OCI-LY7 (cell line): ENCODE data around the gene LAMA3. TPM values are rescaled to one million over a fixed set of nuclear protein-coding genes. Genes with fewer than 3 reads are reported as not detected.

Experiments
- BruUV-seq: library from RNA; stranded (reverse); fragments of 400-500 nt; replicated peaks from 2 replicates; lab custom pipeline; 2021; lab: Mats Ljungman, UMichigan
- CTCF ChIA-PET: fragments of 300-600 bp; sonication (Branson Sonifier 250); formaldehyde crosslinking; loops from one replicate; lab custom pipeline; 2022; ENCODE audit warnings: antibody characterized with exemption; ENCODE audit not compliant: unreplicated experiment; lab: Charles Lee
- POLR2A ChIA-PET: fragments of 300-600 bp; sonication (Branson Sonifier 250); formaldehyde crosslinking; loops from one replicate; lab custom pipeline; 2022; ENCODE audit warnings: antibody characterized with exemption; lab: Charles Lee
- DNase-seq: peaks from one replicate; pipeline ENCODE4 v3.0.0-alpha.2; 2015; ENCODE audit warnings: low spot score
- H2AFZ ChIP-seq: fragments of 200-600 bp; sonication (generic), shearing (Covaris generic); 2 replicates; pipeline ENCODE4 v1.6.1; 2014; ENCODE audit warnings: mild to moderate bottlenecking, antibody characterized with exemption, low read length, moderate library complexity
- H3K27ac ChIP-seq: fragments of 200-600 bp; sonication (generic); 2 replicates; pipeline ENCODE4 v1.5.1; 2014; ENCODE audit warnings: mixed run types, low read depth, mild to moderate bottlenecking, moderate library complexity, low read length, inconsistent platforms; ENCODE audit not compliant: poor library complexity, severe bottlenecking
- H3K36me3 ChIP-seq: fragments of 200-600 bp; sonication (generic); 2 replicates; pipeline ENCODE4 v1.6.1; 2014; ENCODE audit warnings: mild to moderate bottlenecking, antibody characterized with exemption, low read length, moderate library complexity, mixed read lengths; ENCODE audit not compliant: insufficient read depth
- H3K4me1 ChIP-seq: fragments of 200-600 bp; sonication (generic); 2 replicates; pipeline ENCODE4 v1.5.1; 2014; ENCODE audit warnings: mild to moderate bottlenecking, low read length; ENCODE audit not compliant: insufficient read depth, poor library complexity, severe bottlenecking
- H3K4me2 ChIP-seq: fragments of 200-600 bp; sonication (generic); 2 replicates; pipeline ENCODE4 v1.6.1; 2014; ENCODE audit warnings: mild to moderate bottlenecking, low read length
- H3K4me3 ChIP-seq: fragments of 200-600 bp; sonication (generic); 2 replicates; pipeline ENCODE4 v1.5.1; 2014; ENCODE audit warnings: mild to moderate bottlenecking, low read depth, low read length; ENCODE audit not compliant: poor library complexity, severe bottlenecking
- H3K79me2 ChIP-seq: fragments of 200-600 bp; sonication (generic); 2 replicates; pipeline ENCODE4 v1.6.1; 2016; ENCODE audit warnings: low read depth, mild to moderate bottlenecking, low read length, moderate library complexity, mixed read lengths; ENCODE audit not compliant: insufficient read depth
- H3K9me2 ChIP-seq: fragments of 200-600 bp; sonication (generic); 2 replicates; pipeline ENCODE4 v1.6.1; 2016; ENCODE audit warnings: mild to moderate bottlenecking, low read length, mixed read lengths; ENCODE audit not compliant: insufficient read depth
- H3K9me3 ChIP-seq: fragments of 200-600 bp; sonication (generic); 2 replicates; pipeline ENCODE4 v1.6.1; 2014; ENCODE audit warnings: mild to moderate bottlenecking, mixed run types, low read length, mixed read lengths
- H4K20me1 ChIP-seq: fragments of 200-600 bp; sonication (generic); 2 replicates; pipeline ENCODE4 v1.6.1; 2014; ENCODE audit warnings: mild to moderate bottlenecking, antibody characterized with exemption, low read length, moderate library complexity, mixed read lengths; ENCODE audit not compliant: insufficient read depth
- CTCF ChIP-seq: fragments of 200-600 bp; sonication (generic); conservative IDR thresholded peaks from 2 replicates; pipeline ENCODE4 v1.5.1; 2014; ENCODE audit warnings: mild to moderate bottlenecking, antibody characterized with exemption, low read length, moderate library complexity, mixed read lengths
- EZH2phosphoT487 ChIP-seq: fragments of 200-600 bp; sonication (generic); IDR thresholded peaks from 2 replicates; pipeline ENCODE4 v1.6.1; 2018; ENCODE audit warnings: low read depth, borderline replicate concordance, mild to moderate bottlenecking, mixed run types, antibody characterized with exemption, low read length, moderate library complexity, mixed read lengths
- intact Hi-C: fragments of 100-400 bp; cut with micrococcal nuclease; formaldehyde crosslinking; loops from one replicate; pipeline ENCODE4 v1.10.0; 2022; ENCODE audit not compliant: unreplicated experiment
- total RNA-seq, 2 experiments: library from RNA; depleted of rRNA in 1 of 2; stranded (reverse); fragments of >200 nt in 1 of 2; shearing (Covaris generic) in 1 of 2; gene quantifications; 2 replicates each; pipeline ENCODE4 v1.2.3, GENCODE V29; 2014 to 2022

Gene LAMA3
- total RNA-seq, 2 experiments from 2014 or later = 0.16 to 1.6 TPM

- TF ChIP-seq CTCF (no peak), EZH2phosphoT487 (no peak)
- H3K36me3 ChIP-seq = no peaks in the 10 kb centered on the region
- no peaks in the 10 kb centered on the region for H3K4me1 ChIP-seq
- CTCF ChIA-PET = no interaction called here
- no TSS peak for BruUV-seq
- no peak overlapping the region for H3K4me2 ChIP-seq
- H2AFZ ChIP-seq = no peak overlapping the region
- H3K27ac ChIP-seq = no peak overlapping the region
- no peaks in the 10 kb centered on the region for H3K9me3 ChIP-seq
- H3K4me3 ChIP-seq = no peak overlapping the region
- H3K9me2 ChIP-seq = no peaks in the 10 kb centered on the region
- no peaks in the 10 kb centered on the region for H3K79me2 ChIP-seq
- POLR2A ChIA-PET = interaction anchor here (0.7 kb wide), 2 partner anchors 25 to 123 kb away, joined by 4 to 7 read pairs; no protein-coding TSS in a partner anchor
- DNase-seq = no peak
- no peaks in the 10 kb centered on the region for H4K20me1 ChIP-seq
- intact Hi-C loops = no loop called here
Measured at GRCh38 chr18:23718731-23719130, 29.5 kb downstream of the LAMA3 start.

- Histone ChIP-seq H4K20me1 (no peaks in the 10 kb centered on the region), H3K79me2 (no peaks in the 10 kb centered on the region), H3K27ac (no peak overlapping the region), H2AFZ (no peak overlapping the region), H3K36me3 (no peaks in the 10 kb centered on the region), H3K4me2 (no peak overlapping the region), H3K4me3 (no peak overlapping the region), H3K9me2 (no peaks in the 10 kb centered on the region), H3K4me1 (no peaks in the 10 kb centered on the region), H3K9me3 (no peaks in the 10 kb centered on the region)
- ChIA-PET CTCF (no interaction called here), POLR2A (interaction anchor here (0.7 kb wide), 2 partner anchors 25 to 122 kb away, joined by 4 to 7 read pairs; no protein-coding TSS in a partner anchor)
- no peak for DNase-seq
- TF ChIP-seq EZH2phosphoT487 (no peak), CTCF (no peak)
- intact Hi-C loops = no loop called here
- BruUV-seq = no TSS peak
Measured at GRCh38 chr18:23719634-23720201, 30.5 kb downstream of the LAMA3 start.

- no peaks in the 10 kb centered on the region for H3K36me3 ChIP-seq
- TF ChIP-seq CTCF (no peak), EZH2phosphoT487 (no peak)
- CTCF ChIA-PET = no interaction called here
Measured at GRCh38 chr18:23721696-23722480, 32.6 kb downstream of the LAMA3 start.

More at GRCh38 chr18:23721696-23722480, 32.6 kb downstream of the LAMA3 start:
- Histone ChIP-seq H3K4me2 (no peak overlapping the region), H3K4me1 (no peaks in the 10 kb centered on the region), H3K9me2 (no peaks in the 10 kb centered on the region), H3K79me2 (no peaks in the 10 kb centered on the region), H2AFZ (no peak overlapping the region), H3K4me3 (no peak overlapping the region), H3K27ac (no peak overlapping the region), H4K20me1 (no peaks in the 10 kb centered on the region), H3K9me3 (no peaks in the 10 kb centered on the region)
- intact Hi-C loops = no loop called here
- BruUV-seq = no TSS peak
- POLR2A ChIA-PET = no interaction called here
- no peak for DNase-seq
